ENCODE data around the gene SMIM1.

The SMIM1 gene

GRCh38 chr1:3822421-3822820 lies 49.9 kb downstream of the SMIM1 start:
- no peak for DNase-seq

DNA sequence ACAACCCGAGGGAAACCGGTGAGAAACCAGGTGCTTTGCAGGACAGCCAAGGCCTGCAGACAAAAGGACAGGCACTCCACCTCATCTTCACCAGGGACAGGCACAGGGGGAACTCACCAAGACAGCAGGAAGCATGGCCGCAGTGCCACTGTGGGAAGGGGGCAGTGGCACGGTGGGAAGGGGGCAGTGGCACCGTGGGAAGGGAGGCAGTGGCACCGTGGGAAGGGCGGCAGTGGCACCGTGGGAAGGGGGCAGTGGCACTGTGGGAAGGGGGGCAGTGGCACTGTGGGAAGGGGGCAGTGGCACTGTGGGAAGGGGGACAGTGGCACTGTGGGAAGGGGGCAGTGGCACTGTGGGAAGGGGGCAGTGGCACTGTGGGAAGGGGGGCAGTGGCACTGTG lies 52.1 kb downstream of the SMIM1 start:
- DNase-seq: no peak

GRCh38 chr1:3825356-3825755 lies 52.8 kb downstream of the SMIM1 start:
- DNase-seq: no peak
